Cortex of kidney (tissue), 1 donor: Measurements from ENCODE around the gene TENT4B.

Source experiments
- DNase-seq: peaks from one replicate; lab custom pipeline; 2025; lab: John Stamatoyannopoulos, UW

The TENT4B gene

DNA sequence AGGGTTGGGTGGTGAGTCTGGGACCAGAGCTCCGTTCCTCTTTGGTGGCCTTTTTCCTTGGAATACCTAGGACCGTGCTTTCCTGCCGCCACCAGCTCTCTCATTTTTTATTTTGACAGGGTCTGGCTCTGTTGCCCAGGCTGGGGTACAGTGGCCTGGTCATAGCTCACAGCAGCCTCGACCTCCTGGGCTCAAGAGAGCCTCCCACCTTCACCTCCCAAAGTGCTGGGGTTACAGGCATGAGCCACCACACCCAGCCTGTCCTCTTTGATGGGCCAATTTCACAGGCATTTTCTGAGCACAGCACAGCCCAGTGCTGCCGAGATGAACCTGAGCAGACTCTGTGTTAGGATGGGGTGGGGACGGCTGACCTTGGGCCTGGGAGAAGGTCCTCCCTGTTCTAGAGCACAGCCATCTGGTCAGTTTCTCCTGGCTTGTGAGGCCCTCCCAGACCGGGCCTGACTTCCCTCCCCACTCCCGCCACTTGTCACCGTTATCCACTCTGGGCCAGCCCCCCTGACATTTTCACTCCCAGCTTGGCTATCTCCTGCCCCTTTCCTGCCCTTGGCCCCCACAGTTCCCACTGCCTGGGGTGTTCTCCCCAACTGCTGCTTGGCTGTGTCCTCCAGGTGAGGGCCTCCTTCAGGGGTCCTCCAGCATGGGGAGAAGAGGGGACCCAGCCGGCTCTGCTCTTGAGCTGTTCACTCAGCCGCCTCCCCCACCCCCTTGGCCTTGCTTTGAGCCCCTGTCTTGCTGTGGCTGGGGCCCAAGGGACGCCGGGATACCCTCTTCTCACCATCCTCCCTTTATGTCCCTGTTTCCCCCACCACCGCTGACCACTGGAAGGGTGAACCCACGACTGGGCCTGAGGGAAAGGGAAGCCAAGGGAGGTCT, 118.3 kb downstream of the TENT4B start:
- DNase-seq = no peak

DNA sequence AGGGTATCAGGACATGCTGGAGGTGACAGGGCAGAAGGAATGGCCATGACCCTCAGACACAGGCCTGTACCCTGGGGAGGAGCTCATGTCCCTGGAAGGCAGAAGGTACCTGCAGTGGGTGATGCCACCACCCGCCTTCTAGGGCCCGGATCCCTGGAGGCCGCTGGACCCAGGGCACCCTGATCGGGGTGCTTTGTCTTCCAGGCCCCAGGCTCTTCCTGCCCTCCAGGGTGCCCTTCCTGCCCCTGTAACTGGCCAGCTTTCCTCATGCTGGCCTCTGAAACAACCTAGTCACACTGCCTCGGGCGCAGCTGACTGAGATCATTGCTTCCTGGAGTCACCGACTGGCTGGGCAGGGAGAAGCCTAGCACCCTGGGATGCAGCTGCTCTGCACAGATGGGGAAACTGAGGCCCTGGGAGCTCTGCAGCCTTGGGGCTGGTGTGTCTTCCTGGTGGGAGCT, 119.0 kb downstream of the TENT4B start:
- DNase-seq = no peak

DNA sequence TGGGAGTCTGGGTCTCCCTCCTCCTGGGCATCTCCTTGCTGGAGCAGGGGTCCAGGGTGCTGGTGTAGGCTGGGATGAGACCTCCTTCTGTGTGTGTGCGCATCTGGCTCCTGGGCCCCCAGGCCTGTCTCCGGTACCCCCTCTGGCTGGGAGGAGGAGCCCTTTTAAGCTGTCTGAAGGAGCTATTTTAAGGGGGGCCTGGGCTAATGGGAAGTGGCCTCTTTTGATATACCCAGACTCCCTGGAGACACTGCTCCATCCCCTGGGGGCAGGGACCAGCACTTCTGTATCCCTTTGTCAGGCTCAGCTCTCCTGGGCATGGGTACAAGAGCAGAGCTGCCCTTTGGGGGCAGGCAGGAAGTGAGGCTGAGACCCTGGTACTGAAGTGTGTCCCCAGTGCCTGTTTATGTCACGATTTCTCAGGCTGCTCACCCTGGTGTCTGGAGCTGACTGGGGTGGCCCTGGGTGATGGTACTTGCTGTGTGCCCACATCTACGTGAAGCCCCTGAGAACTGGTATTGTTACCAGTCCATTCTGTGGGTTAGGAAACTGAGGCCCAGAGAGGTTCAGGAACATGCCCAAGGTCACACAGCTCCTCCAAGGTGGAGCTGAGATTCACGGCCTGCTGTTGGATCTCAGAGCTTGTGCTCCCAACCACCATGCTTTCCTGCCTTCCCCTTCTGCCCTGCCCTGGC, 119.7 kb downstream of the TENT4B start:
- no peak for DNase-seq

DNA sequence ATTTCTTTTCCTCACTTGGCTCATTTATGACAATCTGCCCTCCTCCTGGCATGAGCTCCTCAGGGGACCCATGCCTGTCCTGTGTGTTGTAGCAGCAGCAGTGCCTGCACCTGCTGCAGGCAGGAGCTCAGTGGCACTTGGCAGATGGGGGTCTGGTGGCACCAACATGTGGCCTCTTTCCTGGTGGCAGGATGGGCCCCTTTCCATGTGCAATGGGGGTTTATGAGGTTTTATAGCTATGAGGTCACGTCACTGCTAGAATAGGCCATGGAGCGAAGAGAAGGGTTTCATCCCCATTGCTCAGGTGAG, 120.2 kb downstream of the TENT4B start:
- no peak for DNase-seq

DNA sequence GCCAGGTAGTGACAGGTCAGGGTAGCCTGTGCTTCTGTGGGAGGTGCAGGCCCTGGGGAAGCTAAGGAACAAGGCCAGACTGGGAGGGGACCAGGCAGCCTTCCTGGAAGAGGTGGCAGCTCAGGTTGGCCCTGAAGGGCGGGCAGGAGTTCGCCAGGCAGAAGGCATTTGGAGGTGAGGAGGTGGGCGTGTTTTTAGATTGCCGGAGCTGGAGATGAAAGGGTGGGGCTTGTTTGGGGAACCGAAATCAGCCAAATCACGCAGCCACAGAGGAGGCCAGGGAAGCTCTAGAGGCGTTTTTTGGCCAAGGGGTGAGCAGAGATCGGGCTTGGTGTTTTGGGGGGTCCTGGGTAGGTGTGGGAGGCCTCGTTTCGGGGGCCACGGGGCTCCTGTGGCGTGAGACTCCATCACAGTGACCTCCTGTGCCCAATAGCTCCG, 120.8 kb downstream of the TENT4B start:
- no peak for DNase-seq

DNA sequence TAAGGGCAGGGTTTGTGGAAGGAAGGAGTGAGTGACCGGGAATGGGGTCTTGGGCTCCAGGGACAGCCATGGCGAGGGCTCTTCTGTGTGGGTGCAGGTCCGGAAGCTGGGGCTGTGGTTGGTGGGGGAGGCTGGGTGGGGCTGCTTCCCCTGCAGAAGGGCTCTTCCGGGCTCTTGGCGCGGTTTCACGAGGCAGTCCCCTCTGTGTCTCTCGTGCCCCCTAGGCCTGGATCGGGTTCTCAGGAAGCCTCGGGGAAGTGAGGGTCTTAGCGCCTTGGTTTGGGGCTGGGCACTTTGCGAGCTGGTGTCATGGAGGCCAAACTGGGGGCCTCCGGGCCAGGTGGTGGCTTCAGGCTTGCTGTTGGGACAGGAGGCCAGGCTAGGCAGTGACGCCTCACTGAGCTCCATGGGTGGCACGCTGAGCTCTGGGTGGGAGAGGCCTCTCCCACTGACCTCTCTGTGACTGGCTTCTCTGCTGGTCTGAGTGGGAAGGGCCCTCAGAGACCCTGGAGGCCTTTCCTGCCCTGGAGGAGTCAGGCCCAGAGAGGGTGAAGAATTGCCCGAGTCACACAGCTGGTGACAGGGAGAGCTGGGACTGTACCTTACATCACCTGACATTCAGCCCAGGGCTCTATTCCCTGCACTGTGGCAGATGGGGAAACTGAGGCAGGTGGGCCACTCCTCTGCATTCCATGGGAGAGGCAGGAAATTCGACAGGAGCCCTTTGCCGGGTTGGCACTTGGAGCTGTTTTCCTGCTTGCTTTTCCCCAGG, 121.4 kb downstream of the TENT4B start:
- DNase-seq = no peak

DNA sequence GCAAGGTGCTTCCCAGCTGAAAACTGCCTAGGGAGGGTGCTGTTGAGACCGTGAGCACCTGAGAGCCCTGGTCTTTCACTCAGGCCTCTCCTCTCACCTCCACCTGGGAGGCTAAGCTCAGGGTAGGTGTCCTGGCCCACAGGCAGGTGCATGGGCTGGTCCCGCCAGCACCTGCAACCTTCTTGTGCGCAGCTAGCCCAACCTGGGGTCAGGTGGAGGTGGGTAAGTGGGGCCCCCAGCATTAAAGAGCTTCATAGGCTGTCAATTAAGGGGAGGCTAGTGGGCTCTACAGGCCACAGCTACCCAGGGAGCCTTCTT, 122.0 kb downstream of the TENT4B start:
- DNase-seq = no peak

DNA sequence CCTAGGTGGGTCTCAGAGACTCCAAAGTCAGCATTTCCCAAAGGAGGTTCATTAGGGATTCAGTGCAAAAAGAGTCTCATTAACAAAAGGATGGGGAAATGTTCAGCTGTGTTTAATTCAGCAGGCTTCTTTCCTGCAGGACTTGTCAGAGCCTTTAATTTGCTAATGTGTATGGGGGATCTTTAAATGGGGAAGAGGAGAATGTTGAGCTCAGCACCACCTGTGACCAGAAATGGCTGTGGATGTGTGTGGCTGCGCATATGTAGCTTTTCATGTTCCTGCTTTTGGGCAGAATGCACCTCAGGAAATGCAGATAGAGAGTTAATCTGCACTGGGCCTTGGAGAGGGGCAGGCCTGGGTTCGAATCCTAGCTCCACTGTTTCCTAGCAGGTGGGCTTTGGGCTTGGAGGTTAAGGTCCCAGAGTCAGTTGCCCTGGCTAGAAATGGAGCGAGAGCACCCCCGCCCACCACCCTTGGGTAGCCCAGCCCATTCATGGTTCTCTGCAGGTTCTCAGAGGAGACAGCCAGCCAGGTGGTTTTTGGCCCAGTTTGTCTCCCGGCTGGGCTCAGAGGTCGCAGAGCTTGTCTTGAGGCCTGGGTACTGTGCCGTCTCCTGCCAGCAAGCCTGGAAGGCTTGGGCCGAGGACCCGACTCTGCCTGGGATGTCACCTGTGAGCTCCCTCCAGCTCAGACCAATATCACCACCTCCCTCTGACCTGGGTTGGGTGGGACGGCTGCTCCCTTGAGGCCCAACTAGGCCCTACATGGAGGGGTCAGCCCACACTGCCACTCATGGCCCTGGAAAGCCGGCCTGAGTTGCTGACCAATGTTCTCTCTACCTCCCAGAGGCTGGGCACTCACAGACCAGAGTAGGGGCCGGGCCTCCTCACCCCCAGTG, 122.6 kb downstream of the TENT4B start:
- DNase-seq = no peak

DNA sequence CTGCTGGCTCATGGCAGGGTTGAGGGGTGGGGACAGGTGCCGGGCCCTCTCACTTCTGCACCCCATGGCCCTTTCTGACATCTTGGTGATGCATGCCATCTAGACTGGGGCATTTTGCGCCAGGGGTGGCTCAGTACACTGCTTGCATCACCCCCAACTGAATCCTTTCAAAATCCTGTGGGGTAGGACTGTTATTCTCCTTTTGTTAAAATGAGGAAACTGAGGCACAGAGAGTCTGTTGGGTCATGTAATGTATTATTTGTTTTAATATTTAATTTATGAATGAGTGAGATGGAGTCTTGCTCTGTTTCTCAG, 123.2 kb downstream of the TENT4B start:
- no peak for DNase-seq

DNA sequence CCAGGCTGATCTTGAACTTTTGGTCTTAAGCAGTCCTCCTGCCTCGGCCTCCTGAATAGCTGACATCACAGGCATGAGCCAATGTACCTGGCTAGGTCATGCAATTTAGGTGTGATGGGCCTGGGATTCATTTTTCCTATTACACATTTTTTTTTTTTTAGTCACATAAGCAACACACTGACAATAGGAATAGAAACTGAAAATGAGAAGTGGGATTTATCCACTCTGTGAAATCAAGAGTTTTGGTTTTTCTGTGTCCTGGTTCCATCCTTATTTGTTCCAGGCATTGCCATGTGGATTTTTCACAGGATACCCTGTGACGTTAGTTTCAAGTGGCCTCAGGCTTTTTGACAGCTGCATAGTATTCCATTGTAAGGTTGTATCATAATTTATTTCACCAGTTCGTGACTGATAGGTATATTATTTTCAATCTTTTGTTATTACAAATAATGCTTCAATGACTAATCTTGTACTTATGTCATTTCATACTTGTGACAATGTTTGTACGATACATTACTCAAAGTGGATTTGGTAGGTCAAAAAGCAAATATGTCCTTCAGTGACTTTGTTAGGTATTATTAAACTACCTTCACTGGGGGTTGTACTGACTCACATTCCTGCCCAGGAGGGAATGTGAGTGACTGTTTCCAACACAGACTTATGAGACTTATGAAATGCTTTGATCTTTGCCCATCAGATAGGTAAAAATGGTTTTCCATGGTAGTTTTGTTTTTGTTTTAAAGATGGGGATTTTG, 123.9 kb downstream of the TENT4B start:
- DNase-seq = no peak

DNA sequence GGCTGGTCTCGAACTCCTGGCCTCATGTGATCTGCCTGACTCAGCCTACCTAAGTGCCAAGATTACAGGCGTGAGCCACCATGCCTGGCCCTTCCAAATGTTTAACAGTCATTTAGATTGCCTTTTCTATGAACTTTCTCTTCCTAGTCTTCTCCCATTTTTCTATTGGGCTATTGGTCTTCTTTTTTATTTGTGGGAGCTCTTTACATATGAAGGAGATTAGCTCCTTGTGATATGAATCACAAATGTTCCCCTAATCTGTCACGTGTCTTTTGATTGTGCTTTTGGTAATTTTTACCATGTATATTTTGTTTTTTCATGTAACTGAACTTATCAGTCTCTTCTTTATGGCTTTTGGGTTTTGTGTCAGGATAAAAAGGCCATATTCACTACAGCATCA, 125.1 kb downstream of the TENT4B start:
- DNase-seq = no peak

DNA sequence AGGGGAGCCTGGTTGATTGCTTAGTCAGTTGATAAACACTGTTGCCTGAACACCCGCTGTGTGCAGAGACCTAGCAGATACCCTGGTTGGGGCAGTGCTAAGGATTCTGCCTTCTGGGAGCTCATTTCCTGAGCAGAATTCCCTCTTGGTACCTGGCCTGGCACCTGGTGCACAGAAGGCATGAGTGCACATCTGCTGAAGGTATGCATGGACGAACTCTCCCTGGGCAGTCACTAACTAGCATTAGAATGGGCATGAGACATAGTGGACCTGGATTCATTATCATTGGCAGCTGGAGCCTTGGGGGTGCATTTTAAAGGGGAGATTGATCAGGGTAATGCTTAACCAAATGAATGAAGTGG, 126.4 kb downstream of the TENT4B start:
- no peak for DNase-seq

DNA sequence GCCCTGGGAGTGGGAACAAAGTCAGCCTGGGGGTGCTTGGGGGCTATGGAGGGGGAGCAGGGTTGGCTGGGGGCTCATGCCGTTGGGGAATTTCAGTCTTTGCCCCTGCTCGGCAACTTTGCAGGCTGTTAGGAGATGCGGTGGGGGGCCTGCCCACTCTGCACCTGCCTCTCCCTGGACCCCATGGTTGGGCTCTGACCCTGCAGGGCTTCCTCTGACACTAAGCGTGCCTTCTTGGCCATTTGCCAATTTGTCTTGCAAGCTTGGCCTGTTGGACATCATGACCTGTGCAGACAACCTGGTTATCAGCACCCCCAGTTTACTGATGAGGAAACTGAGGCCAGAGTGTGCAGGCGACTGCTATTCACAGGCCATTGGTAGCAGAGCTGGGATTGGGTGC, 127.8 kb downstream of the TENT4B start:
- no peak for DNase-seq
